HG03066 (cell line): ENCODE results near the gene GOLT1B.
"Not testable (repeated sequence)": the region's sequence is repeated elsewhere in the genome, so short reads cannot be mapped to it uniquely, and the experiment has no call there.

Experiments used
- ATAC-seq: cut with Tn5 transposase; IDR thresholded peaks from one replicate; pipeline ENCODE4 v1.9.1; 2021; ENCODE audit warnings: low read depth; ENCODE audit not compliant: unreplicated experiment

GOLT1B gene, protein sequence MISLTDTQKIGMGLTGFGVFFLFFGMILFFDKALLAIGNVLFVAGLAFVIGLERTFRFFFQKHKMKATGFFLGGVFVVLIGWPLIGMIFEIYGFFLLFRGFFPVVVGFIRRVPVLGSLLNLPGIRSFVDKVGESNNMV

GRCh38 chr12:21501258-21502163 lies at the start of gene GOLT1B, which contains the start of gene RECQL:
TSS of gene GOLT1B (plus strand) at chr12:21501789. CDS start at chr12:21501924, 135 bp downstream.
TSS of gene RECQL (minus strand) at chr12:21501635. CDS start at chr12:21499570, 2,065 bp downstream.
- ATAC-seq: peak; percentile 97

- peak; percentile 72 for ATAC-seq
Measured at GRCh38 chr12:21453312-21453852, 48.2 kb upstream of the GOLT1B start.

DNA sequence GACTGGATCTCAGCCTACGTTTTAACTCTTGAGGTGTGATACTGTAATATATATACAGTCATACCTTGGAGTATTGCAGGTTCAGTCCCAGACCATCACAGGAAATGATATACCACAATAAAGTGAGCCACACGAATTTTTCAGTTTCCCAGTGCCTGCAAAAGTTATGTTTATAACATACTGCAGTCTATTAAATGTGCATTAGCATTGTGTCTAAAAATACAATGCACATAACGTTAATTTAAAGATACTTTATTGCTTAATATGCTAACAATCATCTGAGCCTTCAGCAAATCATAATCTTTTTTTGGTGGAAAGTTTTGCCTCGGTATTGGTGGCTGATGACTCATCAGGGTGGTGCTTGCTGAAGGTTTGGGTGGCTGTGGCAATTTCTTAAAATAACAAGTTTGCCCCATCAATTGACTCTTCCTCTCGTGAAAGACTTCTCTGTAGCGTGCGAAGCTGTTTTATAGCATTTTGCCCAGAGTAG lies 45.3 kb upstream of the GOLT1B start:
- no peak for ATAC-seq

- no peak for ATAC-seq
Measured at GRCh38 chr12:21459474-21459873, 42.1 kb upstream of the GOLT1B start.

DNA sequence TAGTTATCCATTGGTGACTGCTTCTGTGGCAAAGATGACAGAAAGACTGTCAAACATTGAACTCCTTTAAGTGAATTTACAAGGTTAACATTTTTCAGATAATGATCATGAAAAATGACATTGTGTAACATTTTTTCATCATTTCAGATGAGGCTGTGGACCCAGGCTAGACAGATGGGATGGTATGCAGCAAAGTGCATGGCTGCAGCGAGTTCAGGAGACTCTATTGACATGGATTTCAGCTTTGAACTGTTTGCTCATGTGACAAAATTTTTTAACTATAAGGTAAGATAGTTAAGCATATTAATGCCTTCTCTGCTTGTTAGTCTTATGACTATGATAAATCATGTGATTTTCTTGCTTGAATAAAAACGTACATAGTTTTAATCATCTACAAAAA lies 34.3 kb upstream of the GOLT1B start:
- ATAC-seq: not testable (repeated sequence)

- ATAC-seq: no peak
Measured at GRCh38 chr12:21471294-21471693, 30.3 kb upstream of the GOLT1B start.

- ATAC-seq: no peak
Measured at GRCh38 chr12:21472197-21472823, 29.3 kb upstream of the GOLT1B start.

DNA sequence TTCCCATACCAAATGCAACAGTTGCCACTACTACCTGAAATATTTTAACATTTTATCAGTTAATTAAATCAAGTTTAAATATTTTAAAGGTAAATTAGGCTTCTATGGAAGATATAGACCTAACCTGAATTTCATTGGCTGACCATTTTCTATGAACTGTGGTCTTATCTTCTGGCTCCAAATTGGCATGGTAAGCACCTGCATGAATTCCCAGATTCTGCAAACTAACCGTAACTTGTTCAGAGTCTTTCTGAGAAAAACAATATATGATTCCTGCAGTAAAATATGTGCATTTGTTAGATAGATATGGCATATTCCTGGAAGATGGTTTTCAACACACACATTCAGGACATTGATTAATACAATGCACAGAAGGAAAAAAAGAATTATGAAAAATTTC lies 26.0 kb upstream of the GOLT1B start:
- no peak for ATAC-seq

GRCh38 chr12:21476949-21477348 lies 24.6 kb upstream of the GOLT1B start:
- no peak for ATAC-seq

GRCh38 chr12:21478756-21479455 lies 22.7 kb upstream of the GOLT1B start:
- ATAC-seq: no peak

- no peak for ATAC-seq
Measured at GRCh38 chr12:21483531-21483930, 18.1 kb upstream of the GOLT1B start.

GRCh38 chr12:21485998-21486397 lies 15.6 kb upstream of the GOLT1B start:
- ATAC-seq: no peak

DNA sequence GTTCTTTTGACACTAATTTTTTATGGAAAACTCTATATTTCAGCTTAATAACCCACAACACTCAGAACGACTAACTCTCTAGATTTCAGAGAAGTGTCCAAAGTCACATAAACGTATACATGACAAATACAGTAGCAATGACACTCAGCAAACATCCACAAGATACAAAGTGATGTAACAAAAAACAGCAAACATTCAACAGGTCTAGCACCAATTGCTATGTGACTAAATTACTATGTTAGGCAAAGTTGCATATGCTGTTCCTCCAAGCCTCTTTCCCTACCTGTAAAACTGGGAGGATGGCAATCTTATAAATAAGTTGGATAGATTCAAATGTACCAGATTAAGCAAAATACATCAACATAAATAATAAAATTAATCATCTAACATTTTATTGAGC lies 1.8 kb upstream of the GOLT1B start:
- ATAC-seq: no peak

GRCh38 chr12:21500786-21501257 lies 767 bp upstream of the GOLT1B start:
- peak; percentile 0 for ATAC-seq

- ATAC-seq: peak; percentile 5
Measured at GRCh38 chr12:21502164-21502496, 541 bp downstream of the GOLT1B start.

DNA sequence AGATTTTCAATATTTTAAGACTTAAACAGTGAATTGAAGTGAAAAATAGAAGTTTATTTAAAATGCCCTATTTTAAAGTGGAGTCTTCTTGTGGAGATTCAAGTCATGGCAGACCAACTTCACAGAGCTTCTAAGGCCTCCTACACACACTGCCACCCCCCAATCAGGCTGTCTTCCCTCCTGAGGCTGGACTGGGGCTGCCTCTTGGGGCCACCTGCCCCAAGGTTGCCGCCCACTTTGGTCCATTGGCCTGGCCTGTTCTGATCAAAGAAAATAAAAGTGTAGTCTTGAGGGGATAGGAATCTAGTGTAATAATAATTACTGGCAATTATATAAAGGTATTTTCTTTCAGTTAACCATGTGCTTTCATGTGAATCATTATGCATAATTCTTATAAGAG lies 1.3 kb downstream of the GOLT1B start:
- no peak for ATAC-seq

DNA sequence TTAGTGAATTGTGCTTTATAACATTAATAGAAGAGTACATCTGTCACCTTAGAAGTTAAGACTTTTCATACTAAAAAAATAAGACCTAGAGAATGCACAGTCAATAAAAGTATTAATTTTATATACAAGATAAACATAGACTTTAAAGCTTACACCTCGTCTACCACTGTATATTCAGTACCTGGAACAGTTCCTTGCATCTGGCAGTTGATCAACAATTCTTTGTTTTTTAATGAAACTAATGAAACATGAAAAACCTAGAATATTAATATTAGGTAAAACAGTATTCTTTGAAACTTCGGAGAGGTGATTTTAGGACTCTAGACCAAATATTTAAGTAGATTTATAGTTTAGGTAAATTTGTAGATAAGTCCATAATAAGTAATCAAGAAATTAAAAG lies 4.3 kb downstream of the GOLT1B start:
- ATAC-seq: no peak

DNA sequence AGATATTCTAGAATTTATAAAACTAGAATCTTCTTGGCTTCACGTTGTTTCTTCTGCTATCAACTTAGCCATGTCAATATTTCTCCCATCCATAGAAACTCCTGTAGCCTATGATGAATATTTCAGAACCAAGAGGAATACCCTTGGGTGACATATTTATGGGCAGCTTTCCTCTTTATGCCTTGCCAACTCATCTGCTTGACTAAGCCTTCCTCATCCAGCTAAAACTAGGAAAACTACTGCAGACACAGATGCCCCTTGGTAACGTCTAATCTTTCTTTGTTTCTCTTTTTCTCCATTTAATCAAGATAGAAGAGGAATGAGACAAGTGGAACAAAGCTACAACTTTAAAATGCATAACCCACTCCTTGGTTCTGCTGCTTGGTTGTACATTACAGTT lies 6.3 kb downstream of the GOLT1B start:
- ATAC-seq: no peak

GRCh38 chr12:21509768-21510167 lies 8.2 kb downstream of the GOLT1B start:
- ATAC-seq: peak; percentile 79

GRCh38 chr12:21516281-21516680 lies 14.7 kb downstream of the GOLT1B start:
- no peak for ATAC-seq
